ENCODE results near the gene PPFIA3. TPM values are rescaled to one million over a fixed set of nuclear protein-coding genes. Genes with fewer than 3 reads are reported as not detected.
"Not testable (repeated sequence)": the region's sequence is repeated elsewhere in the genome, so short reads cannot be mapped to it uniquely, and the experiment has no call there.

Gene PPFIA3
- total RNA-seq, 2 experiments from 2014 or later = 3.9 to 5.1 TPM

DNA sequence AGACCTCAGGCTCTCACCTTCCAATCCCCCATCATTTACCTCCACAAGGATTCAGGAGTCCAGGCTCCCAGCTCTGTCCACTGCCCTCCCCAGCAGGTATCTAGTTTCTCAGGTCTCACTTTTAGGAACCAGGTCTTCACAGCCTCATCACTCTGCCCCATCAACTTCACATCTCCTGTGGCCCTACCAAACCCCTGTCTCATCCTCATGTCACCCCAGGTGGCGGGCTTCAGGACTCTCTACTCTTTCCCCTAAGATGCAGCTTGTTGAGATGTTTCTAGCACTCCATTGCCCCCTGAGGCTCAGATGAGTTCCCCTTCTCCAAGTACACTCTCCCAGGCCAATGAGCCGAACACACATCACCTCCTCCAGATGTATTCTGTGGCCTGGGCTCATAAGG is 1.5 kb downstream of the PPFIA3 start:
- DNase-seq = no peak
- Mint-ChIP-seq H3K9me3 (no peaks in the 10 kb centered on the region), H3K27ac (no peak overlapping the region), H3K36me3 (ENCODE audit: low read depth) (peaks cover 6% of the 10 kb centered on the region), H3K4me1 (ENCODE audit: low read depth) (peaks cover 22% of the 10 kb centered on the region), H3K27me3 (peaks cover 10% of the 10 kb centered on the region), H3K4me3 (peak overlapping the region; percentile 49)
- TF ChIP-seq, protein P1, sequence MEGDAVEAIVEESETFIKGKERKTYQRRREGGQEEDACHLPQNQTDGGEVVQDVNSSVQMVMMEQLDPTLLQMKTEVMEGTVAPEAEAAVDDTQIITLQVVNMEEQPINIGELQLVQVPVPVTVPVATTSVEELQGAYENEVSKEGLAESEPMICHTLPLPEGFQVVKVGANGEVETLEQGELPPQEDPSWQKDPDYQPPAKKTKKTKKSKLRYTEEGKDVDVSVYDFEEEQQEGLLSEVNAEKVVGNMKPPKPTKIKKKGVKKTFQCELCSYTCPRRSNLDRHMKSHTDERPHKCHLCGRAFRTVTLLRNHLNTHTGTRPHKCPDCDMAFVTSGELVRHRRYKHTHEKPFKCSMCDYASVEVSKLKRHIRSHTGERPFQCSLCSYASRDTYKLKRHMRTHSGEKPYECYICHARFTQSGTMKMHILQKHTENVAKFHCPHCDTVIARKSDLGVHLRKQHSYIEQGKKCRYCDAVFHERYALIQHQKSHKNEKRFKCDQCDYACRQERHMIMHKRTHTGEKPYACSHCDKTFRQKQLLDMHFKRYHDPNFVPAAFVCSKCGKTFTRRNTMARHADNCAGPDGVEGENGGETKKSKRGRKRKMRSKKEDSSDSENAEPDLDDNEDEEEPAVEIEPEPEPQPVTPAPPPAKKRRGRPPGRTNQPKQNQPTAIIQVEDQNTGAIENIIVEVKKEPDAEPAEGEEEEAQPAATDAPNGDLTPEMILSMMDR (IDR thresholded peaks at IDR 0.05) = no peak
- POLR2A ChIA-PET = interaction anchor here (1.0 to 1.6 kb wide), 3 partner anchors 11 to 15 kb away, joined by 3 read pairs; no protein-coding TSS in a partner anchor
- intact Hi-C loops (cut with micrococcal nuclease) = no loop called here
- CTCF ChIA-PET = interaction anchor here (1.1 to 2.1 kb wide), 6 partner anchors 13 to 288 kb away, joined by 3 to 9 read pairs (median 4); no protein-coding TSS in a partner anchor
- ATAC-seq = no peak

DNA sequence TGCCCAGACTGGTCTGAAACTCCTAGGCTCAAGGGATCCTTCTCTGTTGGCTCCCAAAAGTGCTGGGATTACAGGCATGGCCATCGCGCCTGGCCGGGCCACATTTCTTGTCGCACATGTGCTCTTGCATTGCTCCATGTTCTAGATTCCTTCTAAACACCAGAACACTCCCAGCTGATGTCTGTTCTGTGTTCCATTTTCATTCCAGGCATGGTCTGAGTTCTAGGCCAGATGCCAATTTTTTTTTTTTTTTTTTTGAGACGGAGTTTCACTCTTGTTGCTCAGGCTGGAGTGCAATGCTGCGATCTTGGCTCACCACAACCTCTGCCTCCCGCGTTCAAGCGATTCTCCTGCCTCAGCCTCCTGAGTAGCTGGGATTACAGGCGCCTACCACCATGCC is 2.5 kb downstream of the PPFIA3 start:
- H3K27me3 Mint-ChIP-seq; ATAC-seq; intact Hi-C loops (cut with micrococcal nuclease); DNase-seq; POLR2A ChIA-PET; H3K27ac Mint-ChIP-seq; H3K4me3 Mint-ChIP-seq; H3K36me3 Mint-ChIP-seq (ENCODE audit: low read depth); H3K9me3 Mint-ChIP-seq: not testable (repeated sequence)
- CTCF ChIA-PET = interaction anchor here (2.1 kb wide), 1 partner anchor 24 kb away, joined by 9 read pairs; no protein-coding TSS in a partner anchor
- H3K4me1 Mint-ChIP-seq (ENCODE audit: low read depth) = peaks cover 19% of the 10 kb centered on the region

DNA sequence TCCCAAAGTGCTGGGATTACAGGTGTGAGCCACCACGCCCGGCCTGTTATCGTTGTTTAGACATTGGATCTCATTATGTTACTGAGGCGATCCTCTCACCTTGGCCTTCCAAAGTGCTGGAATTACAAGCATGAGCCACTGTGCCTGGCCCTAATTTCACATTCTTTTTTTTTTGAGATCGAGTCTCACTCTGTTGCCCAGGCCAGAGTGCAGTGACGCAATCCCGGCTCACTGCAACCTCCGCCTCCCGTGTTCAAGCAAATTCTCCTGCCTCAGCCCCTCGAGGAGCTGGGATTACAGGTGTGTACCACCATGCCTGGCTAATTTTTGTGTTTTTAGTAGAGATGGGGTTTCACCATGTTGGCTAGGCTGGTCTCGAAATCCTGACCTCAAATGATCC is 3.9 kb downstream of the PPFIA3 start:
- ATAC-seq; H3K27me3 Mint-ChIP-seq; H3K36me3 Mint-ChIP-seq (ENCODE audit: low read depth); POLR2A ChIA-PET; intact Hi-C loops (cut with micrococcal nuclease); H3K27ac Mint-ChIP-seq; H3K4me3 Mint-ChIP-seq; DNase-seq; H3K9me3 Mint-ChIP-seq: not testable (repeated sequence)
- H3K4me1 Mint-ChIP-seq (ENCODE audit: low read depth) = peaks cover 11% of the 10 kb centered on the region
- CTCF ChIA-PET = interaction anchor here (1.6 kb wide), 1 partner anchor 26 kb away, joined by 4 read pairs; no protein-coding TSS in a partner anchor

DNA sequence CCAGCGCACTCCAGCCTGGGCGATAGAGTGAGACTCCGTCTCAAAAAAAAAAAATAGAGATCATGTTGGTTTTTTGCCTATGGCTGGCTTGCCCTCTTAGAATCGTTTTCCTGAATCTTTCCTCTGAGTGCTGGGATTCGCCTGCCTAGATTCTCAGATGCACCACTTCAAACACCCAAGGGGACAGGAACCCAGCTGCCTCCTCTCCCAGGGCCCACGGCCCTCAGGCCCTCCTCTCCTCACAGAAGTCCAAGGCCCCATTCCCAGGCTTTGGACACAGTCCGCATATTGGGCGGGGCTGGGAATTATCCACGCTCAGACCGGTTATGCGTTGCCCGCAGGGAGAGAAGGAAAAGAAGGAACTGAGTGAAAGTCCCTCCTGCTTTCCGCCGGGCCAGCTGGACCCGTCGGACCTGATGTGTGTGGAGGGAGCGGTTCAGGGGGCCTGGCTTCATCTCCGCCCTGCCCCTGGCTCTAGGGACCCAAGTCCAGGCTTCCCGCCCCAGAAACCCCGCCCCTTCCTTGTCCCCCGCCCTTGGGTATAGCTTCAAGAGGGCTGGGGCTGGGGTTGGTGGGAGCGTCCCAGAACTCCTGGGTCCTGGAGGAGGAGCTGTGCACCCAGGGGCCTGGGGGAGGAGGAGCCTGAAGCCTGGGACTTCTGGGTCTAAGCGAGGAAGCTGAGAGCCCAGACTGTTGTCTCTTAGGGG is 5.8 kb downstream of the PPFIA3 start:
- Mint-ChIP-seq H3K36me3 (ENCODE audit: low read depth) (peaks cover 1% of the 10 kb centered on the region), H3K4me1 (ENCODE audit: low read depth) (peaks cover 14% of the 10 kb centered on the region), H3K27me3 (peaks cover 10% of the 10 kb centered on the region), H3K4me3 (no peak overlapping the region), H3K9me3 (no peaks in the 10 kb centered on the region), H3K27ac (no peak overlapping the region)
- CTCF ChIA-PET = interaction anchor here (1.1 kb wide), 1 partner anchor 27 kb away, joined by 3 read pairs; no protein-coding TSS in a partner anchor
- intact Hi-C loops (cut with micrococcal nuclease) = no loop called here
- DNase-seq (no peak), ATAC-seq (no peak)
- TF ChIP-seq, protein P1 (IDR thresholded peaks at IDR 0.05) = no peak
- POLR2A ChIA-PET = interaction anchor here (1.4 kb wide), 1 partner anchor 27 kb away, joined by 4 read pairs; no protein-coding TSS in a partner anchor

DNA sequence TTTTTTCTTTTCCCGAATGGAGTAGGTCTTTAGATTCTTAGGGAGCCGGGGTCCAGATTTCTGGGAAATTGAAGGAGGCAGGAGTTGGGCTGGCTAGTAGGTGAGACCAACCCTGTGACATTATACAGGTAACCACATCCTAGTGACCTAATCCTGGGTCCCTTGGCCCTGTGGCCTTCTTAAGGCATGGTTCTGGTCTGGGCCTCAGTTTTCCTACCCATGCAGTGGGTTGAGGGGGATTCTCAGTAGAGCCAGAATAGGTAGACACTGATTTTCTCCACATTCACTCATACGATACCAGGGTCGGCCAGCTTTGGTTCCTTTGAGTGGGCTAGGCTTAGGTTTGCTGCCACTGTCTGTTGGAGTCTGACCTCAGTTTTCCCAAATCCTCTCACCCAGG is 7.2 kb downstream of the PPFIA3 start:
- Mint-ChIP-seq H3K27me3 (peaks cover 2% of the 10 kb centered on the region), H3K9me3 (no peaks in the 10 kb centered on the region), H3K4me1 (ENCODE audit: low read depth) (peaks cover 8% of the 10 kb centered on the region), H3K4me3 (no peak overlapping the region), H3K36me3 (ENCODE audit: low read depth) (peaks cover 1% of the 10 kb centered on the region), H3K27ac (no peak overlapping the region)
- intact Hi-C loops (cut with micrococcal nuclease) = no loop called here
- no peak for ATAC-seq
- DNase-seq = no peak
- ChIA-PET POLR2A (interaction anchor here (1.4 to 2.8 kb wide), 2 partner anchors 12 to 29 kb away, joined by 4 to 9 read pairs; partner anchors contain the start of gene LIN7B), CTCF (interaction anchor here (2.2 kb wide), 1 partner anchor 12 kb away, joined by 14 read pairs; the partner anchor contains the start of gene LIN7B)
- TF ChIP-seq, protein P1 (IDR thresholded peaks at IDR 0.05) = no peak

DNA sequence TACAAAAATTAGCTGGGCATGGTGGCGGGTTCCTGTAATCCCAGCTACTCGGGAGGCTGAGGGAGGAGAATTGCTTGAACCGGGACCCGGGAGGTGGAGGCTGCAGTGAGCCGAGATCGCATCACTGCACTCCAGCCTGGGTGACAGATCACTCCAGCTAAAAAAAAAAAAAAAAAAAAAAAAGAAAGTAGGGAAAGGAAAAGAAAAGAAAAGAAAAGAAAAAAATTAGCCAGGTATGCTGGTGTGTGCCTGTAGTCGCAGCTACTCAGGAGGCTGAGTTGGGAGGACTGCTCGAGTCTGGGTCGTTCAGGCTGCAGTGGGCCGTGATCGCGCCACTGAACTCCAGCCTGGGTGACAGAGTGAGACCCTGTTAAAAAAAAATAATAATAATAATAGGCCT is 7.9 kb downstream of the PPFIA3 start:
- H3K27me3 Mint-ChIP-seq; H3K9me3 Mint-ChIP-seq; H3K4me1 Mint-ChIP-seq (ENCODE audit: low read depth); DNase-seq; H3K36me3 Mint-ChIP-seq (ENCODE audit: low read depth); H3K27ac Mint-ChIP-seq; ATAC-seq; intact Hi-C loops (cut with micrococcal nuclease): not testable (repeated sequence)
- CTCF ChIA-PET = interaction anchor here (1.0 to 3.7 kb wide), 4 partner anchors 13 to 72 kb away, joined by 4 to 17 read pairs (median 15); partner anchors contain the start of gene LIN7B
- POLR2A ChIA-PET = interaction anchor here (0.9 to 2.8 kb wide), 3 partner anchors 9 to 40 kb away, joined by 3 to 11 read pairs (median 9); partner anchors contain the start of gene LIN7B
- H3K4me3 Mint-ChIP-seq = peak overlapping the region; percentile 82
